Activated naive CD4-positive, alpha-beta T cell treated with anti-CD3 and anti-CD28 coated beads, Interleukin-2, amount 10 ng/mL, durations not matched to agents 7 days and 5 days (primary cell): ENCODE results near the gene PCDHGC5.
A peak's percentile ranks its signal among the peaks of the same experiment; 100 is the strongest.

Experiments used
- CTCF ChIA-PET: fragments of 350-600 bp; sonication (Branson Sonifier 250); formaldehyde crosslinking; loops from one replicate; lab custom pipeline; 2021; ENCODE audit warnings: antibody characterized with exemption; lab: Charles Lee
- DNase-seq: peaks from one replicate; pipeline ENCODE4 v3.0.0-alpha.2; 2020
- H3K27ac Mint-ChIP-seq: one replicate; pipeline ENCODE4 v1.8.0; 2021; ENCODE audit warnings: mild to moderate bottlenecking, moderate library complexity, mixed read lengths
- H3K27me3 Mint-ChIP-seq: one replicate; pipeline ENCODE4 v1.8.0; 2021; ENCODE audit warnings: mild to moderate bottlenecking, mixed read lengths
- H3K36me3 Mint-ChIP-seq: one replicate; pipeline ENCODE4 v1.8.0; 2021; ENCODE audit warnings: mixed read lengths
- H3K4me1 Mint-ChIP-seq: one replicate; pipeline ENCODE4 v1.8.0; 2021; ENCODE audit warnings: mixed read lengths
- H3K4me3 Mint-ChIP-seq: one replicate; pipeline ENCODE4 v1.8.0; 2021; ENCODE audit warnings: mild to moderate bottlenecking, moderate library complexity, mixed read lengths
- H3K9me3 Mint-ChIP-seq: one replicate; pipeline ENCODE4 v1.8.0; 2021; ENCODE audit warnings: mixed read lengths

Gene PCDHGC5

GRCh38 chr5:141484310-141484640, 4.6 kb upstream of the PCDHGC5 start:
- Mint-ChIP-seq H3K27ac (no peak overlapping the region), H3K36me3 (no peaks in the 10 kb centered on the region), H3K27me3 (peaks cover 84% of the 10 kb centered on the region), H3K9me3 (no peaks in the 10 kb centered on the region), H3K4me3 (no peak overlapping the region), H3K4me1 (no peaks in the 10 kb centered on the region)
- CTCF ChIA-PET = interaction anchor here (1.0 to 2.5 kb wide), 2 partner anchors 28 to 79 kb away, joined by 4 to 11 read pairs; no protein-coding TSS in a partner anchor
- DNase-seq = no peak

- Mint-ChIP-seq H3K9me3 (no peaks in the 10 kb centered on the region), H3K27me3 (peaks cover 87% of the 10 kb centered on the region), H3K36me3 (no peaks in the 10 kb centered on the region), H3K4me1 (no peaks in the 10 kb centered on the region), H3K27ac (no peak within 1 kb of the TSS), H3K4me3 (no peak within 1 kb of the TSS)
- no peak for DNase-seq
- CTCF ChIA-PET = interaction anchor here (0.9 to 1.2 kb wide), 4 partner anchors 8 to 115 kb away, joined by 3 to 4 read pairs (median 3); partner anchors contain the start of gene PCDHGB3
Measured at GRCh38 chr5:141484641-141485311, 4.1 kb upstream of the PCDHGC5 start, which contains the start of gene PCDHGC4. Gene PCDHGC4 (plus strand): TSS chr5:141485030. CDS start chr5:141485174, 144 bp downstream.

- H3K9me3 Mint-ChIP-seq = no peaks in the 10 kb centered on the region
- no peak for DNase-seq
- CTCF ChIA-PET = interaction anchor here (0.9 to 1.2 kb wide), 3 partner anchors 9 to 116 kb away, joined by 3 read pairs; partner anchors contain the start of gene PCDHGB3
- H3K36me3 Mint-ChIP-seq = no peaks in the 10 kb centered on the region
- H3K4me3 Mint-ChIP-seq = no peak overlapping the region
- H3K27ac Mint-ChIP-seq = no peak overlapping the region
- peaks cover 92% of the 10 kb centered on the region for H3K27me3 Mint-ChIP-seq
- no peaks in the 10 kb centered on the region for H3K4me1 Mint-ChIP-seq
Measured at GRCh38 chr5:141485321-141486055, 3.4 kb upstream of the PCDHGC5 start.

GRCh38 chr5:141486091-141486490, 2.8 kb upstream of the PCDHGC5 start:
- no peak for DNase-seq
- Mint-ChIP-seq H3K9me3 (no peaks in the 10 kb centered on the region), H3K4me1 (no peaks in the 10 kb centered on the region), H3K36me3 (no peaks in the 10 kb centered on the region), H3K4me3 (no peak overlapping the region), H3K27me3 (peaks cover 93% of the 10 kb centered on the region), H3K27ac (no peak overlapping the region)
- CTCF ChIA-PET = no interaction called here

GRCh38 chr5:141487131-141487530, 1.8 kb upstream of the PCDHGC5 start:
- no peaks in the 10 kb centered on the region for H3K9me3 Mint-ChIP-seq
- H3K27ac Mint-ChIP-seq = no peak overlapping the region
- H3K36me3 Mint-ChIP-seq = no peaks in the 10 kb centered on the region
- no peak overlapping the region for H3K4me3 Mint-ChIP-seq
- peaks cover 99% of the 10 kb centered on the region for H3K27me3 Mint-ChIP-seq
- H3K4me1 Mint-ChIP-seq = peaks cover 3% of the 10 kb centered on the region
- DNase-seq = no peak
- CTCF ChIA-PET = no interaction called here

GRCh38 chr5:141489841-141490240, 960 bp downstream of the PCDHGC5 start:
- Mint-ChIP-seq H3K27ac (no peak overlapping the region), H3K36me3 (no peaks in the 10 kb centered on the region), H3K9me3 (no peaks in the 10 kb centered on the region), H3K4me3 (no peak overlapping the region), H3K4me1 (peaks cover 4% of the 10 kb centered on the region), H3K27me3 (peaks cover 100% of the 10 kb centered on the region)
- CTCF ChIA-PET = interaction anchor here (1.8 kb wide), 1 partner anchor 59 kb away, joined by 6 read pairs; the partner anchor contains the start of gene PCDHGA12
- DNase-seq = no peak

- no peaks in the 10 kb centered on the region for H3K9me3 Mint-ChIP-seq
- no peaks in the 10 kb centered on the region for H3K36me3 Mint-ChIP-seq
- no peak overlapping the region for H3K27ac Mint-ChIP-seq
- no peak overlapping the region for H3K4me3 Mint-ChIP-seq
- H3K27me3 Mint-ChIP-seq = peaks cover 100% of the 10 kb centered on the region
- peaks cover 4% of the 10 kb centered on the region for H3K4me1 Mint-ChIP-seq
- no peak for DNase-seq
- CTCF ChIA-PET = no interaction called here
Measured at GRCh38 chr5:141490271-141490670, 1.4 kb downstream of the PCDHGC5 start.

GRCh38 chr5:141490771-141491170, 1.9 kb downstream of the PCDHGC5 start:
- DNase-seq = no peak
- H3K9me3 Mint-ChIP-seq = no peaks in the 10 kb centered on the region
- no peak overlapping the region for H3K27ac Mint-ChIP-seq
- H3K36me3 Mint-ChIP-seq = no peaks in the 10 kb centered on the region
- CTCF ChIA-PET = no interaction called here
- H3K27me3 Mint-ChIP-seq = peaks cover 100% of the 10 kb centered on the region
- no peak overlapping the region for H3K4me3 Mint-ChIP-seq
- peaks cover 4% of the 10 kb centered on the region for H3K4me1 Mint-ChIP-seq

GRCh38 chr5:141491323-141492167, 2.7 kb downstream of the PCDHGC5 start:
- Mint-ChIP-seq H3K9me3 (no peaks in the 10 kb centered on the region), H3K4me1 (peaks cover 4% of the 10 kb centered on the region), H3K4me3 (peak overlapping the region; percentile 45), H3K36me3 (no peaks in the 10 kb centered on the region), H3K27ac (no peak overlapping the region), H3K27me3 (peaks cover 100% of the 10 kb centered on the region)
- CTCF ChIA-PET = interaction anchor here (1.2 kb wide), 1 partner anchor 9 kb away, joined by 3 read pairs; no protein-coding TSS in a partner anchor
- no peak for DNase-seq

GRCh38 chr5:141492168-141492885, 3.4 kb downstream of the PCDHGC5 start:
- Mint-ChIP-seq H3K4me3 (peak overlapping the region; percentile 45), H3K36me3 (no peaks in the 10 kb centered on the region), H3K4me1 (peaks cover 4% of the 10 kb centered on the region), H3K27me3 (peaks cover 98% of the 10 kb centered on the region), H3K27ac (no peak overlapping the region), H3K9me3 (no peaks in the 10 kb centered on the region)
- DNase-seq = peak; percentile 46
- CTCF ChIA-PET = interaction anchor here (0.5 to 1.7 kb wide), 4 partner anchors 8 to 673 kb away, joined by 3 to 9 read pairs (median 3); partner anchors contain the start of gene PCDHGA12

GRCh38 chr5:141493500-141494422, 4.9 kb downstream of the PCDHGC5 start:
- no peaks in the 10 kb centered on the region for H3K36me3 Mint-ChIP-seq
- no peak overlapping the region for H3K4me3 Mint-ChIP-seq
- DNase-seq = no peak
- CTCF ChIA-PET = interaction anchor here (0.6 to 1.7 kb wide), 7 partner anchors 18 to 80 kb away, joined by 3 to 9 read pairs (median 3); partner anchors contain the start of genes PCDHGA10 and PCDHGA12
- no peaks in the 10 kb centered on the region for H3K9me3 Mint-ChIP-seq
- peaks cover 4% of the 10 kb centered on the region for H3K4me1 Mint-ChIP-seq
- peaks cover 92% of the 10 kb centered on the region for H3K27me3 Mint-ChIP-seq
- no peak overlapping the region for H3K27ac Mint-ChIP-seq

GRCh38 chr5:141494761-141495452, 6.0 kb downstream of the PCDHGC5 start:
- H3K9me3 Mint-ChIP-seq = no peaks in the 10 kb centered on the region
- no peaks in the 10 kb centered on the region for H3K36me3 Mint-ChIP-seq
- H3K4me1 Mint-ChIP-seq = peaks cover 4% of the 10 kb centered on the region
- no peak overlapping the region for H3K27ac Mint-ChIP-seq
- CTCF ChIA-PET = interaction anchor here (0.9 to 1.5 kb wide), 5 partner anchors 15 to 82 kb away, joined by 3 to 4 read pairs (median 4); partner anchors contain the start of genes PCDHGA10 and PCDHGA12
- no peak overlapping the region for H3K4me3 Mint-ChIP-seq
- DNase-seq = no peak
- peaks cover 85% of the 10 kb centered on the region for H3K27me3 Mint-ChIP-seq
